ENCODE measurements around the gene CTLA4. TPM values are rescaled to one million over a fixed set of nuclear protein-coding genes. Genes with fewer than 3 reads are reported as not detected.

The CTLA4 gene
- total RNA-seq, 1 experiment from 2014 or later, result not detected

GRCh38 chr2:203870941-203871340 lies 3.4 kb downstream of the CTLA4 start:
- Histone ChIP-seq H3K27ac (ENCODE audit: low read length) (no peak overlapping the region), H3K4me3 (ENCODE audit: low read length) (no peak overlapping the region), H3K9me2 (replicated peaks; ENCODE audit: low read length) (0 out of 2 replicates have a peak, but pooled peaks cover 4% of the 10 kb centered on the region), H3K9ac (ENCODE audit: low read length) (no peak overlapping the region), H3K27me3 (ENCODE audit: low read length) (peaks cover 32% of the 10 kb centered on the region), H4K20me1 (ENCODE audit: low read length) (no peaks in the 10 kb centered on the region), H3K79me2 (ENCODE audit: low read length) (no peaks in the 10 kb centered on the region), H3K4me2 (ENCODE audit: low read length) (no peak overlapping the region), H3K9me3 (ENCODE audit: low read length) (no peaks in the 10 kb centered on the region), H2AFZ (ENCODE audit: low read length) (no peak overlapping the region), H3F3A (ENCODE audit: low read length, unreplicated experiment) (no peaks in the 10 kb centered on the region), H3K36me3 (ENCODE audit: low read depth, low read length) (no peaks in the 10 kb centered on the region), H3K4me1 (ENCODE audit: insufficient read depth, low read length) (peaks cover 9% of the 10 kb centered on the region)
- intact Hi-C loops (cut with micrococcal nuclease), result no loop called here
- ChIA-PET POLR2A (ENCODE audit: unreplicated experiment) (no interaction called here), CTCF (no interaction called here)
- BruUV-seq (replicated peaks), result no TSS peak
- TF ChIP-seq EZH2phosphoT487 (IDR thresholded peaks at IDR 0.05; ENCODE audit: borderline replicate concordance, low read length) (no peak), CTCF (conservative IDR thresholded peaks at IDR 0.05; ENCODE audit: low read depth, low read length) (no peak), EZH2 (IDR thresholded peaks at IDR 0.05; ENCODE audit: low read length, unreplicated experiment) (no peak)
- ATAC-seq (no peak), DNase-seq (no peak)

GRCh38 chr2:203871371-203871983 lies 3.9 kb downstream of the CTLA4 start:
- Histone ChIP-seq H3K27ac (ENCODE audit: low read length) (no peak overlapping the region), H3K79me2 (ENCODE audit: low read length) (no peaks in the 10 kb centered on the region), H3K4me1 (ENCODE audit: insufficient read depth, low read length) (peaks cover 9% of the 10 kb centered on the region), H3K4me3 (ENCODE audit: low read length) (no peak overlapping the region), H4K20me1 (ENCODE audit: low read length) (no peaks in the 10 kb centered on the region), H2AFZ (ENCODE audit: low read length) (no peak overlapping the region), H3K9ac (ENCODE audit: low read length) (no peak overlapping the region), H3K27me3 (ENCODE audit: low read length) (peaks cover 29% of the 10 kb centered on the region), H3F3A (ENCODE audit: low read length, unreplicated experiment) (no peaks in the 10 kb centered on the region), H3K4me2 (ENCODE audit: low read length) (no peak overlapping the region), H3K9me3 (ENCODE audit: low read length) (no peaks in the 10 kb centered on the region), H3K9me2 (replicated peaks; ENCODE audit: low read length) (0 out of 2 replicates have a peak, but pooled peaks cover 4% of the 10 kb centered on the region), H3K36me3 (ENCODE audit: low read depth, low read length) (no peaks in the 10 kb centered on the region)
- DNase-seq (no peak), ATAC-seq (no peak)
- no TSS peak for BruUV-seq (replicated peaks)
- no peak for TF ChIP-seq CTCF (conservative IDR thresholded peaks at IDR 0.05; ENCODE audit: low read depth, low read length)
- no peak for TF ChIP-seq EZH2 (IDR thresholded peaks at IDR 0.05; ENCODE audit: low read length, unreplicated experiment)
- intact Hi-C loops (cut with micrococcal nuclease), result no loop called here
- CTCF ChIA-PET, result no interaction called here
- POLR2A ChIA-PET (ENCODE audit: unreplicated experiment), result no interaction called here

DNA sequence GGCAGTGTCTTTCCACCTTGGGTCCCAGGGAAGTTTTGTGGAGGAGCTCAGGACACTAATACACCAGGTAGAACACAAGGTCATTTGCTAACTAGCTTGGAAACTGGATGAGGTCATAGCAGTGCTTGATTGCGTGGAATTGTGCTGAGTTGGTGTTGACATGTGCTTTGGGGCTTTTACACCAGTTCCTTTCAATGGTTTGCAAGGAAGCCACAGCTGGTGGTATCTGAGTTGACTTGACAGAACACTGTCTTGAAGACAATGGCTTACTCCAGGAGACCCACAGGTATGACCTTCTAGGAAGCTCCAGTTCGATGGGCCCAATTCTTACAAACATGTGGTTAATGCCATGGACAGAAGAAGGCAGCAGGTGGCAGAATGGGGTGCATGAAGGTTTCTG lies 5.9 kb downstream of the CTLA4 start:
- DNase-seq, result no peak
- intact Hi-C loops (cut with micrococcal nuclease), result no loop called here

More for the DNA sequence above, 5.9 kb downstream of the CTLA4 start:
- H3K27ac ChIP-seq (ENCODE audit: low read length), result no peak overlapping the region
- H3K4me2 ChIP-seq (ENCODE audit: low read length), result 0 out of 2 replicates have a peak overlapping the region, but pooled peaks have one; percentile 6
- peak; percentile 29 for ATAC-seq
- peaks cover 9% of the 10 kb centered on the region for H3K4me1 ChIP-seq (ENCODE audit: insufficient read depth, low read length)
- H3K4me3 ChIP-seq (ENCODE audit: low read length), result no peak overlapping the region
- H3K9me3 ChIP-seq (ENCODE audit: low read length), result no peaks in the 10 kb centered on the region
- H3K36me3 ChIP-seq (ENCODE audit: low read depth, low read length), result no peaks in the 10 kb centered on the region
- no peaks in the 10 kb centered on the region for H4K20me1 ChIP-seq (ENCODE audit: low read length)
- POLR2A ChIA-PET (ENCODE audit: unreplicated experiment), result no interaction called here
- TF ChIP-seq EZH2 (IDR thresholded peaks at IDR 0.05; ENCODE audit: low read length, unreplicated experiment) (no peak), EZH2phosphoT487 (IDR thresholded peaks at IDR 0.05; ENCODE audit: borderline replicate concordance, low read length) (no peak), CTCF (conservative IDR thresholded peaks at IDR 0.05; ENCODE audit: low read depth, low read length) (0 out of 2 replicates have a peak, but pooled peaks have one; percentile 12)
- no peaks in the 10 kb centered on the region for H3F3A ChIP-seq (ENCODE audit: low read length, unreplicated experiment)
- no TSS peak for BruUV-seq (replicated peaks)
- CTCF ChIA-PET, result interaction anchor here (0.5 kb wide), 1 partner anchor 381 kb away, joined by 4 read pairs; no protein-coding TSS in a partner anchor
- H3K9ac ChIP-seq (ENCODE audit: low read length), result no peak overlapping the region
- no peak overlapping the region for H2AFZ ChIP-seq (ENCODE audit: low read length)
- H3K9me2 ChIP-seq (replicated peaks; ENCODE audit: low read length), result 0 out of 2 replicates have a peak, but pooled peaks cover 4% of the 10 kb centered on the region
- H3K27me3 ChIP-seq (ENCODE audit: low read length), result peaks cover 16% of the 10 kb centered on the region
- no peaks in the 10 kb centered on the region for H3K79me2 ChIP-seq (ENCODE audit: low read length)
